SK-N-MC (cell line): ENCODE results near the gene PID1.

Source experiments
- EZH2 ChIP-seq: fragments of 200-600 bp; sonication (generic); IDR thresholded peaks from one replicate; pipeline ENCODE4 v1.6.1; 2017; ENCODE audit warnings: antibody characterized with exemption
- POLR2AphosphoS5 ChIP-seq: IDR thresholded peaks from 2 replicates; pipeline ENCODE4 v1.6.1; 2012; ENCODE audit warnings: mild to moderate bottlenecking, low read depth, low read length, borderline replicate concordance

DNA sequence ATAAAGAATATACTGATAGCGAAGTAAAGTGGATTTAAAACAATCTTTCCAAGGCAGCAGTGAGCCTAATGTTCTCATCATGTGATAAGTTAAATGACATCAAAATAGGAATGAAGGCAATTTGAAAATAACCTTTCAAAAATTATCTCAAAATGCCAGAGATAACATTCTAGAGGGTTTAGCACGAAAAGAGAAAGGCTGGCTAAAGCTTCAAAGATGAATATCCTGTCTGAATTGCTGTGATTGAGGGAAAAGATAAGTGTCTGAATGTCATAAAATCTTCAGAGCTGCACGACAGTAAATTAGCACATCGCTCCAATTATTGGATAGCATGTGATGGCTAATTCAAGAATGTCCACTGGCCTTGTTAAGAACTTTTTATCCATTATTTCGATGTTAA lies 159.3 kb downstream of the PID1 start:
- TF ChIP-seq EZH2 (no peak), POLR2AphosphoS5 (no peak)
